Measurements from ENCODE around the gene RBMS3.

DNA sequence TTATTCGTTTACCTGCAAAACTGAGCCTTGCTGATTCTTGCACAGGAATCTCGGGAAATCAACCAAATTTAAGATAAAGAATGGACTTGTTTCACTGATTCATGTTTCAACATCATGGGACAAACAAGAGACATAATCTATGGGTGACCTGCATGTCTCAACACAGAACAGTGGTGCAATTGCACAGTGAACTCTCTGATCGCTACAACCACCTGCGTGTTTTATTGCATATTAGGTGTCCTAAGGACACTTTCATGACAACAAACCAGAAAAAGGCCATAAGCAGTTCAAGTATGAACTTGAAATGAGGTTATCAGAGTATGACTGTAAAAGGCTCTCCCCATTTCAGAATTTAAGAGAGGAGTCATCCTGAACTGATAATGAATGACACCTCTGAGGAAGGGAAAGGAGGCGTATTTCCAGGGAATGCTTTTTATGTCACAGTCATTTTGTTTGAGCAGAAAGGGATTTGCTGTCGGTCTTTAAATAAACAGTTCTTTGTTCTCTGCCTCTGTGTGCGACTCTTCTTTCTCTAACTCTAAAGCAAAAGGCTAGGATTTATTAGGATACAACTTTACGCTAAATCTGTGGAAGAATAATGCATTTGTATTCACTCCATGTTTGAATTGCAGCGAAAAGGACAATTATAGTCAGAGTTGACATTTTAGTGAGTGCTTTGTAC, 167.2 kb downstream of the RBMS3 start:
- TF ChIP-seq, protein P1, sequence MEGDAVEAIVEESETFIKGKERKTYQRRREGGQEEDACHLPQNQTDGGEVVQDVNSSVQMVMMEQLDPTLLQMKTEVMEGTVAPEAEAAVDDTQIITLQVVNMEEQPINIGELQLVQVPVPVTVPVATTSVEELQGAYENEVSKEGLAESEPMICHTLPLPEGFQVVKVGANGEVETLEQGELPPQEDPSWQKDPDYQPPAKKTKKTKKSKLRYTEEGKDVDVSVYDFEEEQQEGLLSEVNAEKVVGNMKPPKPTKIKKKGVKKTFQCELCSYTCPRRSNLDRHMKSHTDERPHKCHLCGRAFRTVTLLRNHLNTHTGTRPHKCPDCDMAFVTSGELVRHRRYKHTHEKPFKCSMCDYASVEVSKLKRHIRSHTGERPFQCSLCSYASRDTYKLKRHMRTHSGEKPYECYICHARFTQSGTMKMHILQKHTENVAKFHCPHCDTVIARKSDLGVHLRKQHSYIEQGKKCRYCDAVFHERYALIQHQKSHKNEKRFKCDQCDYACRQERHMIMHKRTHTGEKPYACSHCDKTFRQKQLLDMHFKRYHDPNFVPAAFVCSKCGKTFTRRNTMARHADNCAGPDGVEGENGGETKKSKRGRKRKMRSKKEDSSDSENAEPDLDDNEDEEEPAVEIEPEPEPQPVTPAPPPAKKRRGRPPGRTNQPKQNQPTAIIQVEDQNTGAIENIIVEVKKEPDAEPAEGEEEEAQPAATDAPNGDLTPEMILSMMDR (IDR thresholded peaks at IDR 0.05) = no peak
- no peak for TF ChIP-seq POLR2A (IDR thresholded peaks at IDR 0.05)
